HL-60 (cell line): ENCODE measurements around the gene GLMP.

Source experiments
- DNase-seq, 2 experiments: peaks; one replicate each; pipeline ENCODE4 v3.0.0-alpha.2; 2010 to 2020; ENCODE audit warnings: low read depth in 1 of 2, low spot score in 1 of 2
- H3K27ac ChIP-seq: fragments of 250-450 bp; sonication (Bioruptor Pico); replicated peaks from 2 replicates; pipeline ENCODE4 v1.5.1; 2020; ENCODE audit warnings: mild to moderate bottlenecking, moderate library complexity
- H3K27me3 ChIP-seq: fragments of 250-450 bp; sonication (Bioruptor Pico); 2 replicates; pipeline ENCODE4 v1.5.1; 2021; ENCODE audit warnings: mild to moderate bottlenecking, moderate library complexity; ENCODE audit not compliant: insufficient read depth, poor library complexity, severe bottlenecking
- H3K4me3 ChIP-seq: replicated peaks from 2 replicates; pipeline ENCODE4 v1.5.1; 2011; ENCODE audit warnings: mild to moderate bottlenecking, control low read depth, low read length; ENCODE audit not compliant: insufficient read depth
- GABPA ChIP-seq: IDR thresholded peaks from 2 replicates; pipeline ENCODE4 v1.6.1; 2012; ENCODE audit warnings: low read depth
- POLR2AphosphoS5 ChIP-seq: IDR thresholded peaks from 2 replicates; pipeline ENCODE4 v1.6.1; 2012; ENCODE audit warnings: low read depth
- REST ChIP-seq: IDR thresholded peaks from 2 replicates; pipeline ENCODE4 v1.6.1; 2012; ENCODE audit warnings: low read depth; ENCODE audit not compliant: insufficient replicate concordance
- SPI1 ChIP-seq: IDR thresholded peaks from 2 replicates; pipeline ENCODE4 v1.6.1; 2012; ENCODE audit warnings: low read depth, mild to moderate bottlenecking, borderline replicate concordance
- TF ChIP-seq, protein P1 (sequence below): IDR thresholded peaks from one replicate; pipeline ENCODE4 v1.5.1; 2011; ENCODE audit warnings: low read length, control low read depth, inconsistent platforms; ENCODE audit not compliant: insufficient read depth

Gene GLMP

DNA sequence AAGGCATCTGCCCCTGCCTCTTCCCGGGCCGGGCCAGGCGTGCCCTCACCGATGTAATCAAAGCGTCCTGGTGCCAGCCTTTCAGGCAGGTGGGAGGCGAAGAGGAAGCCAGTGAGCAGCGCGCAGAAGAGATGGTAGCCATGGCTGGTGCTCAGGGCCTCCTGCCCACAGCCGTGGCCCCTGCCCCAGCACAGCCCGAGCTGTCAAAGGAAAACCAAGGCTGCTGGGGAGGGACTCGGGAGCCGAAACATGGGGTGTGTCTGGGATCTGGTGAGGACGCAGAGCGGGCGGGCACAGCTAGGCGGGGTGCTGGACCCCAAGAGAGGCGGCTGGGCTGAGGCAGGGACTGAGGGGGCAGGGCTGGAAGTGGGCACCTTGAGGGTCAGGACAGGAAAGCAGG lies 50.8 kb downstream of the GLMP start:
- no peak for TF ChIP-seq POLR2AphosphoS5
- TF ChIP-seq REST = no peak
- no peak for DNase-seq
- H3K4me3 ChIP-seq = no peak overlapping the region
- no peak overlapping the region for H3K27ac ChIP-seq
- no peaks in the 10 kb centered on the region for H3K27me3 ChIP-seq

DNA sequence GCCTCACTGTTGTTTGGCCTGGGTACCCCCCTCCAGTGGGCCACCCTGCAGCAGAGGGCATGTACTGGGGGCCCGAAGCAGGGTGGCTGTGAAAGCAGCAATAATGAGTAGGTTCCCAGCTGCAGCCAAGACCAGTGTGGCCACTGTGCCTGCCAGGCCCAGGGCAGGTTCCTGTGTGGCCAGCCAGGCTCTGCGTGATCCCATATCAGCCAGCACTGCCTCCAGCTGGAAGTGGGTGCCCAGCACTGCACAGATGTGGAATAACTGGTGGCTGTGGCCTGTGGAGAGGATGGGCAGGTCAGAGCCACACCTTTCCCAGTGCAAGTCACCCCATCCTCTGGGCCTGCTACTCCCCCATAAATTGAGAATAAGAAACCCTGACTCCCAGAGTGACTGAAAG lies 51.4 kb downstream of the GLMP start:
- Histone ChIP-seq H3K27me3 (no peaks in the 10 kb centered on the region), H3K27ac (no peak overlapping the region), H3K4me3 (no peak overlapping the region)
- TF ChIP-seq, protein P1, sequence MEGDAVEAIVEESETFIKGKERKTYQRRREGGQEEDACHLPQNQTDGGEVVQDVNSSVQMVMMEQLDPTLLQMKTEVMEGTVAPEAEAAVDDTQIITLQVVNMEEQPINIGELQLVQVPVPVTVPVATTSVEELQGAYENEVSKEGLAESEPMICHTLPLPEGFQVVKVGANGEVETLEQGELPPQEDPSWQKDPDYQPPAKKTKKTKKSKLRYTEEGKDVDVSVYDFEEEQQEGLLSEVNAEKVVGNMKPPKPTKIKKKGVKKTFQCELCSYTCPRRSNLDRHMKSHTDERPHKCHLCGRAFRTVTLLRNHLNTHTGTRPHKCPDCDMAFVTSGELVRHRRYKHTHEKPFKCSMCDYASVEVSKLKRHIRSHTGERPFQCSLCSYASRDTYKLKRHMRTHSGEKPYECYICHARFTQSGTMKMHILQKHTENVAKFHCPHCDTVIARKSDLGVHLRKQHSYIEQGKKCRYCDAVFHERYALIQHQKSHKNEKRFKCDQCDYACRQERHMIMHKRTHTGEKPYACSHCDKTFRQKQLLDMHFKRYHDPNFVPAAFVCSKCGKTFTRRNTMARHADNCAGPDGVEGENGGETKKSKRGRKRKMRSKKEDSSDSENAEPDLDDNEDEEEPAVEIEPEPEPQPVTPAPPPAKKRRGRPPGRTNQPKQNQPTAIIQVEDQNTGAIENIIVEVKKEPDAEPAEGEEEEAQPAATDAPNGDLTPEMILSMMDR = no peak
- no peak for TF ChIP-seq POLR2AphosphoS5
- no peak for TF ChIP-seq REST
- TF ChIP-seq SPI1 = no peak
- TF ChIP-seq GABPA = no peak
- DNase-seq = no peak

DNA sequence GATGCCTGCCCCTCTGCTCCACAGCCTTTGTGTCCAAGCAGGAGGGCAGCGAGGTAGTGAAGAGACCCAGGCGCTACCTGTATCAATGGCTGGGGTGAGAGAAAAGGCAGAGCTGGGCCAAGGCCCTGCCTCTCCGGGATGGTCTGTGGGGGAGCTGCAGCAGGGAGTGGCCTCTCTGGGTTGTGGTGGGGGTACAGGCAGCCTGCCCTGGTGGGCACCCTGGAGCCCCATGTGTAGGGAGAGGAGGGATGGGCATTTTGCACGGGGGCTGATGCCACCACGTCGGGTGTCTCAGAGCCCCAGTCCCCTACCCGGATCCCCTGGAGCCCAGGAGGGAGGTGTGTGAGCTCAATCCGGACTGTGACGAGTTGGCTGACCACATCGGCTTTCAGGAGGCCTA lies 52.7 kb downstream of the GLMP start:
- DNase-seq = no peak
- no peak overlapping the region for H3K27ac ChIP-seq
- H3K27me3 ChIP-seq = no peaks in the 10 kb centered on the region
- H3K4me3 ChIP-seq = no peak overlapping the region
- TF ChIP-seq GABPA = no peak
